ENCODE results near the gene FAM111B.
A peak's percentile ranks its signal among the peaks of the same experiment; 100 is the strongest.
"Not testable (repeated sequence)": the region's sequence is repeated elsewhere in the genome, so short reads cannot be mapped to it uniquely, and the experiment has no call there.

The FAM111B gene

GRCh38 chr11:59106363-59107336 lies at the start of gene FAM111B:
Gene FAM111B (plus strand): TSS chr11:59107237. CDS start chr11:59109626, 2,389 bp downstream.
- peak in 1 of 2 donors; percentile 1 for DNase-seq (ENCODE audit: extremely low read depth in 1 of 2, low read depth in 1 of 2)

- peak; percentile 34 to 52 for DNase-seq (ENCODE audit: extremely low read depth in 1 of 2, low read depth in 1 of 2)
Measured at GRCh38 chr11:59058120-59059033, 48.7 kb upstream of the FAM111B start.

GRCh38 chr11:59060096-59060495 lies 46.9 kb upstream of the FAM111B start:
- not testable (repeated sequence) for DNase-seq (ENCODE audit: extremely low read depth in 1 of 2, low read depth in 1 of 2)

- DNase-seq (ENCODE audit: extremely low read depth in 1 of 2, low read depth in 1 of 2), result no peak
Measured at GRCh38 chr11:59062602-59063529, 44.2 kb upstream of the FAM111B start.

- DNase-seq (ENCODE audit: extremely low read depth in 1 of 2, low read depth in 1 of 2), result not testable (repeated sequence)
Measured at GRCh38 chr11:59063996-59064727, 42.9 kb upstream of the FAM111B start.

- DNase-seq (ENCODE audit: extremely low read depth in 1 of 2, low read depth in 1 of 2), result no peak
Measured at GRCh38 chr11:59069087-59069486, 38.0 kb upstream of the FAM111B start.

- DNase-seq (ENCODE audit: extremely low read depth in 1 of 2, low read depth in 1 of 2), result no peak
Measured at GRCh38 chr11:59076876-59077571, 30.0 kb upstream of the FAM111B start.

- DNase-seq (ENCODE audit: extremely low read depth in 1 of 2, low read depth in 1 of 2), result no peak
Measured at GRCh38 chr11:59078435-59078834, 28.6 kb upstream of the FAM111B start.

- DNase-seq (ENCODE audit: extremely low read depth in 1 of 2, low read depth in 1 of 2), result no peak
Measured at GRCh38 chr11:59079086-59079485, 28.0 kb upstream of the FAM111B start.

GRCh38 chr11:59080421-59080820 lies 26.6 kb upstream of the FAM111B start:
- DNase-seq (ENCODE audit: extremely low read depth in 1 of 2, low read depth in 1 of 2), result not testable (repeated sequence)

- not testable (repeated sequence) for DNase-seq (ENCODE audit: extremely low read depth in 1 of 2, low read depth in 1 of 2)
Measured at GRCh38 chr11:59081430-59082020, 25.5 kb upstream of the FAM111B start.

GRCh38 chr11:59086007-59086406 lies 21.0 kb upstream of the FAM111B start, which contains the start of gene GLYATL1B:
Gene GLYATL1B (plus strand): TSS chr11:59086307. CDS start chr11:59086307, 0 bp downstream.
- DNase-seq (ENCODE audit: extremely low read depth in 1 of 2, low read depth in 1 of 2), result not testable (repeated sequence)

- no peak for DNase-seq (ENCODE audit: extremely low read depth in 1 of 2, low read depth in 1 of 2)
Measured at GRCh38 chr11:59088162-59088561, 18.9 kb upstream of the FAM111B start.

- not testable (repeated sequence) for DNase-seq (ENCODE audit: extremely low read depth in 1 of 2, low read depth in 1 of 2)
Measured at GRCh38 chr11:59093576-59093975, 13.5 kb upstream of the FAM111B start.

GRCh38 chr11:59095225-59095624 lies 11.8 kb upstream of the FAM111B start:
- not testable (repeated sequence) for DNase-seq (ENCODE audit: extremely low read depth in 1 of 2, low read depth in 1 of 2)

GRCh38 chr11:59095972-59096575 lies 11.0 kb upstream of the FAM111B start:
- not testable (repeated sequence) for DNase-seq (ENCODE audit: extremely low read depth in 1 of 2, low read depth in 1 of 2)

- peak; percentile 24 to 41 for DNase-seq (ENCODE audit: extremely low read depth in 1 of 2, low read depth in 1 of 2)
Measured at GRCh38 chr11:59097113-59097708, 9.8 kb upstream of the FAM111B start.

All from activated CD8-positive, alpha-beta memory T cell treated with anti-CD3 and anti-CD28 coated beads for 1 hour (primary cell).